ENCODE measurements around the gene ALDOA. TPM values are rescaled to one million over a fixed set of nuclear protein-coding genes. Genes with fewer than 3 reads are reported as not detected.
A peak's percentile ranks its signal among the peaks of the same experiment; 100 is the strongest.

Gene ALDOA
- total RNA-seq, 3 donors from 2014 or later: 479 to 672 (median 540) TPM

DNA sequence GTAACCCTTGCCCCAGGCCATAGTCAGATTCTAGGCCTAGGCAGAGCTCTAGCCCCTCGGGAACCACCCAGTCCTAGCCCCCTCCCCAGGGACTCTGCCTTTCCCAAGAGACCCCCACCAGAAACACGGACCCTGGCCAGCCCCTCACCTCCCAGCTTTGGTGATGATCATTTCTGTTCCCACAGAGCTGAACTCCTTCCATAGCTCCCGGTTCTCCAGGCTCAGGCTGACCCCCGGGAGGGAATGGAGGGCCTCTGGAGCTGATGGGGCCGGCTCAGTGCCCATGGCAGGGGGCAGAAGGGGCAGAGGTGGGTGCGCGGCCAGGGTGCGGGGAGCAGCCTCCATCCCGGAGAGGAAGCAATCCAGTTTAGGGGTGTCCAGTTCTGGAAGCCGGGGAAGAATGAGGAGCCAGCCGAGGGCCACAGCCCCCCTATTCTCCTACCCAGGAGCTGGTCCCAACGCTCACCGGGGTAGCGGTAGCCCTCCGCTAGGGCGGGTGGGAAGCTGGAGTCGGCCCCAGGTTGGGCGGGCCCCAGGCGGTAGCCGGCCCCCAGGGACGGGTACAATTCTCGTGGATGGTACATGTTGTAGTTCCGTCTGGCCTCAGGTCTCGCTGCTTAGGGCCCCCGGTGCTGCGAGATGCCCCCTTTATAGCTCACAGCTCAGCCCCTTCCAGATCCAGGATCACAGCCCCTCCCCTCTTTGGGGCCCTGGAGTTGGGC lies 25.2 kb downstream of the ALDOA start:
- Histone ChIP-seq H3K4me1 (peaks cover 17% of the 10 kb centered on the region in 2 donors), H3K4me3 (peak overlapping the region; percentile 49 to 67 (median 61)), H3K27ac (peak overlapping the region; percentile 79 to 84), H3K9me3 (no peaks in the 10 kb centered on the region), H3K36me3 (no peaks in the 10 kb centered on the region), H3K27me3 (no peaks in the 10 kb centered on the region)
- no peak for TF ChIP-seq POLR2AphosphoS5 (IDR thresholded peaks at IDR 0.05)
- no peak for TF ChIP-seq POLR2A (IDR thresholded peaks at IDR 0.05)
- TF ChIP-seq, protein P1, sequence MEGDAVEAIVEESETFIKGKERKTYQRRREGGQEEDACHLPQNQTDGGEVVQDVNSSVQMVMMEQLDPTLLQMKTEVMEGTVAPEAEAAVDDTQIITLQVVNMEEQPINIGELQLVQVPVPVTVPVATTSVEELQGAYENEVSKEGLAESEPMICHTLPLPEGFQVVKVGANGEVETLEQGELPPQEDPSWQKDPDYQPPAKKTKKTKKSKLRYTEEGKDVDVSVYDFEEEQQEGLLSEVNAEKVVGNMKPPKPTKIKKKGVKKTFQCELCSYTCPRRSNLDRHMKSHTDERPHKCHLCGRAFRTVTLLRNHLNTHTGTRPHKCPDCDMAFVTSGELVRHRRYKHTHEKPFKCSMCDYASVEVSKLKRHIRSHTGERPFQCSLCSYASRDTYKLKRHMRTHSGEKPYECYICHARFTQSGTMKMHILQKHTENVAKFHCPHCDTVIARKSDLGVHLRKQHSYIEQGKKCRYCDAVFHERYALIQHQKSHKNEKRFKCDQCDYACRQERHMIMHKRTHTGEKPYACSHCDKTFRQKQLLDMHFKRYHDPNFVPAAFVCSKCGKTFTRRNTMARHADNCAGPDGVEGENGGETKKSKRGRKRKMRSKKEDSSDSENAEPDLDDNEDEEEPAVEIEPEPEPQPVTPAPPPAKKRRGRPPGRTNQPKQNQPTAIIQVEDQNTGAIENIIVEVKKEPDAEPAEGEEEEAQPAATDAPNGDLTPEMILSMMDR (IDR thresholded peaks at IDR 0.05): no peak
- no peak for DNase-seq (ENCODE audit: low spot score in 2 of 2)
- intact Hi-C loops (cut with DNase I; ENCODE audit: low total_unique reads): loop anchor here (10.0 kb wide), 1 partner anchor 324 kb away; no protein-coding TSS in a partner anchor

GRCh38 chr16:30091474-30092372 lies 26.2 kb downstream of the ALDOA start, which contains the start of gene TBX6:
Gene TBX6, minus strand, starts transcription at chr16:30091924. Its CDS starts 731 bp downstream, at chr16:30091193.
- Histone ChIP-seq H3K36me3 (no peaks in the 10 kb centered on the region), H3K9me3 (no peaks in the 10 kb centered on the region), H3K27ac (peak within 1 kb of the TSS; percentile 79 to 84), H3K27me3 (no peaks in the 10 kb centered on the region), H3K4me1 (peaks cover 17% of the 10 kb centered on the region in 2 donors), H3K4me3 (peak within 1 kb of the TSS; percentile 49 to 67 (median 61))
- TF ChIP-seq POLR2AphosphoS5 (IDR thresholded peaks at IDR 0.05) (peak; percentile 62 to 73 (median 72)), POLR2A (IDR thresholded peaks at IDR 0.05) (peak; percentile 47)
- TF ChIP-seq, protein P1 (IDR thresholded peaks at IDR 0.05): peak; percentile 61 to 94 (median 91)
- intact Hi-C loops (cut with DNase I; ENCODE audit: low total_unique reads): loop anchor here (10.0 kb wide), 1 partner anchor 323 kb away; no protein-coding TSS in a partner anchor
- peak; percentile 86 to 89 for DNase-seq (ENCODE audit: low spot score in 2 of 2)

GRCh38 chr16:30092373-30093010 lies 26.9 kb downstream of the ALDOA start:
- H3K4me3 ChIP-seq: peak overlapping the region; percentile 49 to 67 (median 61)
- H3K4me1 ChIP-seq: peaks cover 17% of the 10 kb centered on the region in 2 donors

GRCh38 chr16:30094541-30095165 lies 29.1 kb downstream of the ALDOA start:
- no peaks in the 10 kb centered on the region for H3K36me3 ChIP-seq
- TF ChIP-seq POLR2AphosphoS5 (IDR thresholded peaks at IDR 0.05) (no peak), POLR2A (IDR thresholded peaks at IDR 0.05) (no peak)
- TF ChIP-seq, protein P1 (IDR thresholded peaks at IDR 0.05): no peak
- H3K27me3 ChIP-seq: no peaks in the 10 kb centered on the region
- peak overlapping the region; percentile 65 to 100 (median 89) for H3K4me3 ChIP-seq
- intact Hi-C loops (cut with DNase I; ENCODE audit: low total_unique reads): loop anchor here (10.0 kb wide), 1 partner anchor 320 kb away; no protein-coding TSS in a partner anchor
- H3K9me3 ChIP-seq: no peaks in the 10 kb centered on the region
- H3K4me1 ChIP-seq: peaks cover 17% of the 10 kb centered on the region in 2 donors
- DNase-seq (ENCODE audit: low spot score in 2 of 2): no peak
- H3K27ac ChIP-seq: peak overlapping the region; percentile 96 to 99

More at GRCh38 chr16:30092373-30093010, 26.9 kb downstream of the ALDOA start:
- no peaks in the 10 kb centered on the region for H3K27me3 ChIP-seq
- H3K27ac ChIP-seq: peak overlapping the region; percentile 79 to 84
- H3K9me3 ChIP-seq: no peaks in the 10 kb centered on the region
- H3K36me3 ChIP-seq: no peaks in the 10 kb centered on the region
- no peak for DNase-seq (ENCODE audit: low spot score in 2 of 2)
- TF ChIP-seq POLR2AphosphoS5 (IDR thresholded peaks at IDR 0.05) (peak in 1 of 3 donors; percentile 10), POLR2A (IDR thresholded peaks at IDR 0.05) (no peak)
- TF ChIP-seq, protein P1 (IDR thresholded peaks at IDR 0.05): peak in 1 of 3 donors; percentile 12
- intact Hi-C loops (cut with DNase I; ENCODE audit: low total_unique reads): loop anchor here (10.0 kb wide), 1 partner anchor 322 kb away; no protein-coding TSS in a partner anchor
